ENCODE measurements around the gene VPS39. TPM values are rescaled to one million over a fixed set of nuclear protein-coding genes. Genes with fewer than 3 reads are reported as not detected.

The VPS39 gene
- total and polyA plus RNA-seq, 2 donors (not counting 1 experiment from before 2014, with no cell fraction given), result 53.7 to 55.5 TPM

DNA sequence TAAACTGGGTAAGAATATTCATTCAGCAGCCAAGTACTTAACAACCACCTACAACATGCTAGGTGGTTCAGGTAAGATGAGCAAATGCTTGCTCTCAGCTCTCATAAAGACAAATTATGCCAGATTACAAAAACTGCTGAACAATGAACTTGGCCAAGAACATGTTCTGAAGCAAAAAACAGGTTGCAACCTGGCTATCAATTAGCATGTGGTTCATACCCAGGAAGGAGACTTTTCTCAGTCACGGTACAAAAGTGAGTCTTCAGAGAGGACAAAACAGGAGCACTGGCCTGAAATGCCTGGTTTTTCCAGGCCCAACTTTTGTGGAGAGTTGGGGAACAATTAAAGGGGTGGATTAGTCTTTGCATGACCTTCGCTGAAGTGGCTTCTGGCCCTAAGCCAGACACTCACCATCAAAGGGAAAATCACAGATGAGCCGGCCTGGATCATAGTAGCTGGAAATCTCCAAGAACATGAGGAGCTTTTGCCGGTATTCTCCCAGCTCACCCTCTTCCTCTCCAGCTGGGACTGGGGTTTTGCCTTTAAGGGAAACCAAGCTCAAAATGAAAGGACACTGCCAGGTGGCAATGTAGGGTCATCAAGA, 44.1 kb downstream of the VPS39 start:
- Histone ChIP-seq H3K4me2 (ENCODE audit: extremely low read depth, insufficient read depth, low read length) (no peak overlapping the region), H3K27ac (ENCODE audit: insufficient read depth, low read length) (no peak overlapping the region), H3K27me3 (ENCODE audit: control insufficient read depth, insufficient read depth, low read length) (no peaks in the 10 kb centered on the region), H2AFZ (ENCODE audit: low read length) (no peak overlapping the region), H3K36me3 (ENCODE audit: control insufficient read depth, insufficient read depth, low read length) (peaks cover 33% of the 10 kb centered on the region), H3K4me3 (replicated peaks in 1 of 4; ENCODE audit: control extremely low read depth in 1 of 4, insufficient read depth in 1 of 4, low read depth in 3 of 4, low read length in 4 of 4) (no peak overlapping the region), H4K20me1 (ENCODE audit: control insufficient read depth, extremely low read depth, insufficient read depth, low read length) (no peaks in the 10 kb centered on the region), H3K9ac (ENCODE audit: insufficient read depth, low read length) (no peak overlapping the region), H3K79me2 (ENCODE audit: control insufficient read depth, insufficient read depth, low read length) (no peaks in the 10 kb centered on the region), H3K9me3 (ENCODE audit: control insufficient read depth, insufficient read depth, low read depth, low read length) (no peaks in the 10 kb centered on the region), H3K4me1 (ENCODE audit: control insufficient read depth, extremely low read depth, insufficient read depth, low read length) (no peaks in the 10 kb centered on the region)
- TF ChIP-seq, protein P1, sequence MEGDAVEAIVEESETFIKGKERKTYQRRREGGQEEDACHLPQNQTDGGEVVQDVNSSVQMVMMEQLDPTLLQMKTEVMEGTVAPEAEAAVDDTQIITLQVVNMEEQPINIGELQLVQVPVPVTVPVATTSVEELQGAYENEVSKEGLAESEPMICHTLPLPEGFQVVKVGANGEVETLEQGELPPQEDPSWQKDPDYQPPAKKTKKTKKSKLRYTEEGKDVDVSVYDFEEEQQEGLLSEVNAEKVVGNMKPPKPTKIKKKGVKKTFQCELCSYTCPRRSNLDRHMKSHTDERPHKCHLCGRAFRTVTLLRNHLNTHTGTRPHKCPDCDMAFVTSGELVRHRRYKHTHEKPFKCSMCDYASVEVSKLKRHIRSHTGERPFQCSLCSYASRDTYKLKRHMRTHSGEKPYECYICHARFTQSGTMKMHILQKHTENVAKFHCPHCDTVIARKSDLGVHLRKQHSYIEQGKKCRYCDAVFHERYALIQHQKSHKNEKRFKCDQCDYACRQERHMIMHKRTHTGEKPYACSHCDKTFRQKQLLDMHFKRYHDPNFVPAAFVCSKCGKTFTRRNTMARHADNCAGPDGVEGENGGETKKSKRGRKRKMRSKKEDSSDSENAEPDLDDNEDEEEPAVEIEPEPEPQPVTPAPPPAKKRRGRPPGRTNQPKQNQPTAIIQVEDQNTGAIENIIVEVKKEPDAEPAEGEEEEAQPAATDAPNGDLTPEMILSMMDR (conservative IDR thresholded peaks at IDR 0.05 in 1 of 2, IDR thresholded peaks at IDR 0.05 in 1 of 2; ENCODE audit: low read depth in 1 of 2, low read length in 2 of 2), result no peak
- no peak for TF ChIP-seq EZH2 (IDR thresholded peaks at IDR 0.05; ENCODE audit: low read length, missing control alignments)
- DNase-seq (ENCODE audit: low read depth in 2 of 2), result no peak

DNA sequence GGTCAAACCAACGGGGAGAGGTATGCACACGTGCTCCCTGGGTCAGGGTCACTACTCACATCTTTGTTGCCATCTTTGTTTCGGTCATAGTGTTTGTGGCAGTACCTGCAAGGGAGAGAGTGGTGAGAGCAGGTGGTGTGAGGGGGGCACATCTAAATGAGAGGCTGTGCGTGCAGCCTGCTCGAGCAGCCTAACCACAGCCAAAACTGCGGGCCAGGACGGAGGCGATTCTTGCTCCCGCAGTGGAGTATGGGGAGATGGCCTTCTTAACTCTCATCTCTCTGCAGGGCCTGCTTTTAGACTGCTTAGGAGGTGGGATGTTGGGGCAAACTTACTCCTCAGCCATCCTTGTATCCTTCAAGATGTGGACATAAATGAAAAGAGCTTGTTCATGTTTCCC, 44.8 kb downstream of the VPS39 start:
- Histone ChIP-seq H3K79me2 (ENCODE audit: control insufficient read depth, insufficient read depth, low read length) (no peaks in the 10 kb centered on the region), H2AFZ (ENCODE audit: low read length) (no peak overlapping the region), H3K4me2 (ENCODE audit: extremely low read depth, insufficient read depth, low read length) (no peak overlapping the region), H4K20me1 (ENCODE audit: control insufficient read depth, extremely low read depth, insufficient read depth, low read length) (no peaks in the 10 kb centered on the region), H3K4me1 (ENCODE audit: control insufficient read depth, extremely low read depth, insufficient read depth, low read length) (peaks cover 2% of the 10 kb centered on the region), H3K9ac (ENCODE audit: insufficient read depth, low read length) (no peak overlapping the region), H3K4me3 (replicated peaks in 1 of 4; ENCODE audit: control extremely low read depth in 1 of 4, insufficient read depth in 1 of 4, low read depth in 3 of 4, low read length in 4 of 4) (no peak overlapping the region), H3K27ac (ENCODE audit: insufficient read depth, low read length) (no peak overlapping the region), H3K9me3 (ENCODE audit: control insufficient read depth, insufficient read depth, low read depth, low read length) (no peaks in the 10 kb centered on the region), H3K36me3 (ENCODE audit: control insufficient read depth, insufficient read depth, low read length) (peaks cover 36% of the 10 kb centered on the region), H3K27me3 (ENCODE audit: control insufficient read depth, insufficient read depth, low read length) (no peaks in the 10 kb centered on the region)
- DNase-seq (ENCODE audit: low read depth in 2 of 2), result no peak
- TF ChIP-seq, protein P1 (conservative IDR thresholded peaks at IDR 0.05 in 1 of 2, IDR thresholded peaks at IDR 0.05 in 1 of 2; ENCODE audit: low read depth in 1 of 2, low read length in 2 of 2), result no peak
- TF ChIP-seq EZH2 (IDR thresholded peaks at IDR 0.05; ENCODE audit: low read length, missing control alignments), result no peak

DNA sequence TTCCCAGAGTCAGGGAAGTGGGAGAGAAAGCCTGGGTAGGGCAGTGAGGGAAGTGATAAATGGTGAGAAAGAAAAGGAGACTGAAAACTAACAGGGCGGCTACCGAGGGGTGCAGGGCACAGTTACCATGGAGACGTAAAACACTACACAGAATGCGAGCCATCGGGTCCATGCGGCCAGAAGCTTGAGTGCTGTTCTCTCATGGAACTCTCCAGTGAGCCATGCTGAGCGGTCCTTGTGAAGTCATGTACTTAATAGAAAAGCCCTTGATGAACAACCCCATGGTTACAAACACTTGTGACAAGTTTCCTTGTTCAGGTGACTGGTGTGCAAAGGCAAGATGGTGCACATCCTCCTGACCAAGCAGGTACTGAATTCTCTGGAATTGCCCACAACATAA, 48.0 kb downstream of the VPS39 start:
- H3K4me1 ChIP-seq (ENCODE audit: control insufficient read depth, extremely low read depth, insufficient read depth, low read length), result peaks cover 2% of the 10 kb centered on the region
- H3K79me2 ChIP-seq (ENCODE audit: control insufficient read depth, insufficient read depth, low read length), result no peaks in the 10 kb centered on the region
- no peak overlapping the region for H3K9ac ChIP-seq (ENCODE audit: insufficient read depth, low read length)
- peaks cover 29% of the 10 kb centered on the region for H3K36me3 ChIP-seq (ENCODE audit: control insufficient read depth, insufficient read depth, low read length)
- H3K27me3 ChIP-seq (ENCODE audit: control insufficient read depth, insufficient read depth, low read length), result no peaks in the 10 kb centered on the region
- H2AFZ ChIP-seq (ENCODE audit: low read length), result no peak overlapping the region
- TF ChIP-seq, protein P1 (conservative IDR thresholded peaks at IDR 0.05 in 1 of 2, IDR thresholded peaks at IDR 0.05 in 1 of 2; ENCODE audit: low read depth in 1 of 2, low read length in 2 of 2), result no peak
- TF ChIP-seq EZH2 (IDR thresholded peaks at IDR 0.05; ENCODE audit: low read length, missing control alignments), result no peak
- no peak for DNase-seq (ENCODE audit: low read depth in 2 of 2)
- H3K27ac ChIP-seq (ENCODE audit: insufficient read depth, low read length), result no peak overlapping the region
- H4K20me1 ChIP-seq (ENCODE audit: control insufficient read depth, extremely low read depth, insufficient read depth, low read length), result no peaks in the 10 kb centered on the region
- no peak overlapping the region for H3K4me2 ChIP-seq (ENCODE audit: extremely low read depth, insufficient read depth, low read length)
- H3K9me3 ChIP-seq (ENCODE audit: control insufficient read depth, insufficient read depth, low read depth, low read length), result no peaks in the 10 kb centered on the region
- H3K4me3 ChIP-seq (replicated peaks in 1 of 4; ENCODE audit: control extremely low read depth in 1 of 4, insufficient read depth in 1 of 4, low read depth in 3 of 4, low read length in 4 of 4), result no peak overlapping the region

Measured in fibroblast of lung (primary cell).